A549 (cell line): ENCODE results near the gene SRGAP1. TPM values are rescaled to one million over a fixed set of nuclear protein-coding genes. Genes with fewer than 3 reads are reported as not detected.

Experiments used
- ATAC-seq, 2 experiments: fragments of 200-7000 bp in 1 of 2; fragments of >200 bp in 1 of 2; cut with Nextera tagmentation in 1 of 2; cut with Tn5 transposase in 1 of 2; 3 replicates each; pipeline versions ENCODE4 v1.8.0 to v1.9.1; 2018 to 2020; ENCODE audit warnings: mild to moderate bottlenecking in 1 of 2, moderate library complexity in 1 of 2
- CTCF ChIA-PET: fragments of 300-600 bp; sonication (Branson Sonifier 250); formaldehyde crosslinking; extraction: SDS; loops from one replicate; lab custom pipeline; 2021; ENCODE audit warnings: antibody characterized with exemption, inconsistent platforms; lab: Yijun Ruan, JAX
- POLR2A ChIA-PET: fragments of 350-600 bp; formaldehyde crosslinking; extraction: SDS; loops from one replicate; lab custom pipeline; 2021; ENCODE audit warnings: antibody characterized with exemption, inconsistent platforms; lab: Yijun Ruan, JAX
- DNase-seq, 2 experiments: peaks; one replicate each; pipeline versions ENCODE4 v3.0.0 to v3.0.0-alpha.2; 2011 to 2016; ENCODE audit warnings: low read depth in 1 of 2, low spot score in 1 of 2
- FAIRE-seq: peaks from 2 replicates; lab custom pipeline; 2011; peaks lifted over from hg19 to GRCh38; lab: Jason Lieb, UNC
- H3K27ac ChIP-seq, 2 experiments: fragments of >200 bp; sonication (Bioruptor Twin); formaldehyde crosslinking; 3 replicates each; pipeline ENCODE4 v1.5.1; 2016 to 2017
- H3K4me1 ChIP-seq: fragments of >200 bp; sonication (Bioruptor Twin); formaldehyde crosslinking; 3 replicates; pipeline ENCODE4 v1.6.1; 2016
- H3K4me2 ChIP-seq: fragments of >200 bp; sonication (Bioruptor Twin); formaldehyde crosslinking; 3 replicates; pipeline ENCODE4 v1.6.1; 2016
- H3K4me3 ChIP-seq: fragments of >200 bp; sonication (Bioruptor Twin); formaldehyde crosslinking; 3 replicates; pipeline ENCODE4 v1.5.1; 2016
- H3K9me3 ChIP-seq: fragments of >200 bp; sonication (Bioruptor Twin); formaldehyde crosslinking; 3 replicates; pipeline ENCODE4 v1.6.1; 2016
- ATOH8 ChIP-seq: fragments of 250-450 bp; sonication (Bioruptor Pico); IDR thresholded peaks from 2 replicates; pipeline ENCODE4 v1.5.0; 2020; ENCODE audit warnings: low read depth, mild to moderate bottlenecking, moderate library complexity
- CBX2 ChIP-seq: fragments of 200-600 bp; sonication (generic); IDR thresholded peaks from 2 replicates; pipeline ENCODE4 v1.6.1; 2016; ENCODE audit warnings: low read depth, mild to moderate bottlenecking, borderline replicate concordance
- CHD2 ChIP-seq: fragments of 150-350 bp; IDR thresholded peaks from 2 replicates; pipeline ENCODE4 v1.6.1; 2014; ENCODE audit warnings: low read length; ENCODE audit not compliant: partially characterized antibody
- EHF ChIP-seq: fragments of 250-450 bp; sonication (Bioruptor Pico); IDR thresholded peaks from 2 replicates; pipeline ENCODE4 v1.5.0; 2020; ENCODE audit warnings: mild to moderate bottlenecking
- EHMT2 ChIP-seq: fragments of 200-600 bp; sonication (generic); IDR thresholded peaks from 2 replicates; pipeline ENCODE4 v1.6.1; 2016; ENCODE audit warnings: antibody characterized with exemption, low read depth, mild to moderate bottlenecking, moderate library complexity
- EP300 ChIP-seq, 2 experiments: fragments of >200 bp; sonication (Bioruptor Twin); formaldehyde crosslinking; IDR thresholded peaks; 2 replicates in 1 of 2; 3 replicates in 1 of 2; pipeline ENCODE4 v1.6.1; 2016 to 2017
- ESRRA ChIP-seq: fragments of 150-350 bp; IDR thresholded peaks from 2 replicates; pipeline ENCODE4 v1.6.1; 2014; ENCODE audit warnings: mild to moderate bottlenecking, low read length, borderline replicate concordance
- HOXB13 ChIP-seq: fragments of 250-450 bp; sonication (Bioruptor Pico); IDR thresholded peaks from 2 replicates; pipeline ENCODE4 v1.5.0; 2020; ENCODE audit warnings: low read depth, mild to moderate bottlenecking, moderate library complexity
- KDM5A ChIP-seq: fragments of 200-600 bp; sonication (generic); IDR thresholded peaks from 2 replicates; pipeline ENCODE4 v1.6.1; 2016; ENCODE audit warnings: antibody characterized with exemption, mild to moderate bottlenecking
- NFE2L2 ChIP-seq: fragments of 150-350 bp; conservative IDR thresholded peaks from 2 replicates; pipeline ENCODE4 v1.6.1; 2014; ENCODE audit warnings: low read length
- NR3C1 ChIP-seq: fragments of >200 bp; sonication (Bioruptor Twin); formaldehyde crosslinking; IDR thresholded peaks from 3 replicates; pipeline ENCODE4 v1.6.1; 2017
- PHF8 ChIP-seq: fragments of 200-600 bp; sonication (generic); IDR thresholded peaks from 2 replicates; pipeline ENCODE4 v1.6.1; 2016; ENCODE audit warnings: low read depth, mild to moderate bottlenecking, antibody characterized with exemption, moderate library complexity, borderline replicate concordance
- RARB ChIP-seq: fragments of 250-450 bp; sonication (Bioruptor Pico); IDR thresholded peaks from 2 replicates; pipeline ENCODE4 v1.8.0; 2021; ENCODE audit warnings: mild to moderate bottlenecking, moderate library complexity
- RCOR1 ChIP-seq: fragments of 150-350 bp; IDR thresholded peaks from 2 replicates; pipeline ENCODE4 v1.6.1; 2014; ENCODE audit warnings: antibody characterized with exemption, low read length, low read depth
- RFX5 ChIP-seq: fragments of 450-650 bp; IDR thresholded peaks from 2 replicates; pipeline ENCODE4 v1.7.1; 2014; ENCODE audit warnings: antibody characterized with exemption, mild to moderate bottlenecking, moderate library complexity
- TP53 ChIP-seq: fragments of 250-450 bp; sonication (Bioruptor Pico); IDR thresholded peaks from 2 replicates; pipeline ENCODE4 v1.5.0; 2021; ENCODE audit warnings: mild to moderate bottlenecking, moderate library complexity
- ZSCAN20 ChIP-seq: fragments of 250-450 bp; sonication (Bioruptor Pico); IDR thresholded peaks from 2 replicates; pipeline ENCODE4 v1.8.0; 2022; ENCODE audit warnings: mild to moderate bottlenecking, moderate library complexity
- WGBS: methylation state at CpG from one replicate; pipeline ENCODE4 v1.1.6; 2017; ENCODE audit errors: missing lambda C conversion rate; 5-methylcytosine and 5-hydroxymethylcytosine counted together
- polyA plus RNA-seq, 4 experiments: library from polyadenylated mRNA; depleted of rRNA in 3 of 4; stranded (reverse); fragments of >200 nt; fragmentation: RNase III in 1 of 4; extraction: RNeasy Plus Mini Kit Qiagen cat#74134 plus additional on column Dnase treatment in 1 of 4; gene quantifications; 2 replicates in 3 of 4; 3 replicates in 1 of 4; pipeline ENCODE4 v1.2.3, GENCODE V29; 2011 to 2017
- TF ChIP-seq, protein P1 (sequence below): fragments of >200 bp; sonication (Bioruptor Twin); formaldehyde crosslinking; IDR thresholded peaks from 3 replicates; pipeline ENCODE4 v1.5.1; 2016
- TF ChIP-seq, protein P2 (sequence below): fragments of >200 bp; sonication (Bioruptor Twin); formaldehyde crosslinking; IDR thresholded peaks from 3 replicates; pipeline ENCODE4 v1.6.1; 2016
- TF ChIP-seq, protein P3 (sequence below): IDR thresholded peaks from 2 replicates; pipeline ENCODE4 v1.6.1; 2012; ENCODE audit warnings: low read depth, borderline replicate concordance

The SRGAP1 gene
- polyA plus RNA-seq, 2 of the 4 experiments (the other 2 are of a cell fraction): 7.9 to 22.9 TPM

GRCh38 chr12:64042911-64043310, 198.4 kb downstream of the SRGAP1 start:
- H3K4me3 ChIP-seq: no peak overlapping the region
- 96% methylated on average over 2 of the region's 2 CpGs for WGBS
- POLR2A ChIA-PET: no interaction called here

GRCh38 chr12:64044191-64044590, 199.7 kb downstream of the SRGAP1 start:
- TF ChIP-seq RARB: no peak
- TF ChIP-seq, protein P1, sequence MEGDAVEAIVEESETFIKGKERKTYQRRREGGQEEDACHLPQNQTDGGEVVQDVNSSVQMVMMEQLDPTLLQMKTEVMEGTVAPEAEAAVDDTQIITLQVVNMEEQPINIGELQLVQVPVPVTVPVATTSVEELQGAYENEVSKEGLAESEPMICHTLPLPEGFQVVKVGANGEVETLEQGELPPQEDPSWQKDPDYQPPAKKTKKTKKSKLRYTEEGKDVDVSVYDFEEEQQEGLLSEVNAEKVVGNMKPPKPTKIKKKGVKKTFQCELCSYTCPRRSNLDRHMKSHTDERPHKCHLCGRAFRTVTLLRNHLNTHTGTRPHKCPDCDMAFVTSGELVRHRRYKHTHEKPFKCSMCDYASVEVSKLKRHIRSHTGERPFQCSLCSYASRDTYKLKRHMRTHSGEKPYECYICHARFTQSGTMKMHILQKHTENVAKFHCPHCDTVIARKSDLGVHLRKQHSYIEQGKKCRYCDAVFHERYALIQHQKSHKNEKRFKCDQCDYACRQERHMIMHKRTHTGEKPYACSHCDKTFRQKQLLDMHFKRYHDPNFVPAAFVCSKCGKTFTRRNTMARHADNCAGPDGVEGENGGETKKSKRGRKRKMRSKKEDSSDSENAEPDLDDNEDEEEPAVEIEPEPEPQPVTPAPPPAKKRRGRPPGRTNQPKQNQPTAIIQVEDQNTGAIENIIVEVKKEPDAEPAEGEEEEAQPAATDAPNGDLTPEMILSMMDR: no peak
- TF ChIP-seq RCOR1: no peak
- TF ChIP-seq, protein P2, sequence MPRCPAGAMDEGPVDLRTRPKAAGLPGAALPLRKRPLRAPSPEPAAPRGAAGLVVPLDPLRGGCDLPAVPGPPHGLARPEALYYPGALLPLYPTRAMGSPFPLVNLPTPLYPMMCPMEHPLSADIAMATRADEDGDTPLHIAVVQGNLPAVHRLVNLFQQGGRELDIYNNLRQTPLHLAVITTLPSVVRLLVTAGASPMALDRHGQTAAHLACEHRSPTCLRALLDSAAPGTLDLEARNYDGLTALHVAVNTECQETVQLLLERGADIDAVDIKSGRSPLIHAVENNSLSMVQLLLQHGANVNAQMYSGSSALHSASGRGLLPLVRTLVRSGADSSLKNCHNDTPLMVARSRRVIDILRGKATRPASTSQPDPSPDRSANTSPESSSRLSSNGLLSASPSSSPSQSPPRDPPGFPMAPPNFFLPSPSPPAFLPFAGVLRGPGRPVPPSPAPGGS: no peak
- no peak for TF ChIP-seq CBX2
- no peak for TF ChIP-seq PHF8
- TF ChIP-seq, protein P3, sequence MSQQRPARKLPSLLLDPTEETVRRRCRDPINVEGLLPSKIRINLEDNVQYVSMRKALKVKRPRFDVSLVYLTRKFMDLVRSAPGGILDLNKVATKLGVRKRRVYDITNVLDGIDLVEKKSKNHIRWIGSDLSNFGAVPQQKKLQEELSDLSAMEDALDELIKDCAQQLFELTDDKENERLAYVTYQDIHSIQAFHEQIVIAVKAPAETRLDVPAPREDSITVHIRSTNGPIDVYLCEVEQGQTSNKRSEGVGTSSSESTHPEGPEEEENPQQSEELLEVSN: no peak
- no peak for TF ChIP-seq RFX5
- TF ChIP-seq KDM5A: no peak
- TF ChIP-seq, all 56 proteins: peak for 0
- no peak for FAIRE-seq
- Histone ChIP-seq H3K9me3 (no peaks in the 10 kb centered on the region), H3K4me1 (peaks cover 8% of the 10 kb centered on the region), H3K4me2 (no peak overlapping the region), H3K4me3 (no peak overlapping the region), H3K27ac (no peak overlapping the region)
- ChIA-PET CTCF (interaction anchor here (0.7 to 1.9 kb wide), 2 partner anchors 124 to 200 kb away, joined by 3 to 5 read pairs; no protein-coding TSS in a partner anchor), POLR2A (no interaction called here)
- WGBS: 89% methylated on average over 1 of the region's 1 CpG
- ATAC-seq: no peak
- no peak for DNase-seq

More at GRCh38 chr12:64042911-64043310, 198.4 kb downstream of the SRGAP1 start:
- no peaks in the 10 kb centered on the region for H3K9me3 ChIP-seq
- TF ChIP-seq ZSCAN20 (CRISPR knock-in tag) (no peak), CHD2 (no peak), NFE2L2 (no peak), EHMT2 (no peak), ATOH8 (CRISPR knock-in tag) (no peak), ESRRA (no peak), NR3C1 (no peak), EP300 (IDR thresholded peaks at IDR 0.05) (no peak), EHF (no peak), RCOR1 (no peak), TP53 (CRISPR knock-in tag) (no peak), HOXB13 (no peak)
- TF ChIP-seq, protein P2: no peak
- no peak overlapping the region for H3K4me2 ChIP-seq
- H3K4me1 ChIP-seq: peaks cover 16% of the 10 kb centered on the region
- FAIRE-seq (no peak), ATAC-seq (no peak), DNase-seq (no peak)
- CTCF ChIA-PET: interaction anchor here (0.9 to 1.9 kb wide), 3 partner anchors 199 to 693 kb away, joined by 3 to 5 read pairs (median 3); no protein-coding TSS in a partner anchor
- H3K27ac ChIP-seq: no peak overlapping the region
